Thoracic aorta (tissue), 2 donors: Measurements from ENCODE around the gene ZNF606. TPM values are rescaled to one million over a fixed set of nuclear protein-coding genes. Genes with fewer than 3 reads are reported as not detected.

Experiments
- ATAC-seq: fragments of 150-250 bp; one replicate; pipeline ENCODE4 v1.8.0; 2017; ENCODE audit warnings: low read depth; ENCODE audit not compliant: insufficient number of reproducible peaks, low FRiP score
- DNase-seq: peaks from one replicate; pipeline ENCODE4 v3.0.0-alpha.2; 2020; ENCODE audit warnings: low spot score
- H3K27ac ChIP-seq, 2 donors: fragments of 200-600 bp; sonication (generic); 1 replicate in 1 of 2; 2 replicates in 1 of 2; pipeline ENCODE4 v1.5.1; 2016; ENCODE audit warnings: mild to moderate bottlenecking in 2 of 2, moderate library complexity in 2 of 2
- H3K27me3 ChIP-seq: fragments of 200-600 bp; sonication (generic); replicated peaks from 2 replicates; pipeline ENCODE4 v1.6.0; 2016; ENCODE audit warnings: mild to moderate bottlenecking; ENCODE audit not compliant: insufficient read depth
- H3K36me3 ChIP-seq: fragments of 200-600 bp; sonication (generic); one replicate; pipeline ENCODE4 v1.5.1; 2016
- H3K4me1 ChIP-seq, 2 donors: fragments of 200-600 bp; sonication (generic); 1 replicate in 1 of 2; 2 replicates in 1 of 2; pipeline versions ENCODE4 v1.5.1 to v1.6.0; 2016; ENCODE audit warnings: low read depth in 2 of 2, mild to moderate bottlenecking in 1 of 2; ENCODE audit not compliant: control insufficient read depth in 1 of 2
- H3K4me3 ChIP-seq: fragments of 200-600 bp; sonication (generic); 2 replicates; pipeline ENCODE4 v1.5.1; 2016; ENCODE audit warnings: mild to moderate bottlenecking
- H3K9me3 ChIP-seq: fragments of 200-600 bp; sonication (generic); 2 replicates; pipeline ENCODE4 v1.5.1; 2016
- total RNA-seq, 2 donors: library from RNA; depleted of rRNA; stranded (reverse); fragments of >200 nt; gene quantifications; one replicate each; pipeline versions ENCODE4 v1.1.0 to v1.2.3, GENCODE V29; 2016
- TF ChIP-seq, protein P1 (sequence below): fragments of 200-600 bp; sonication (generic); IDR thresholded peaks from one replicate; pipeline ENCODE4 v1.5.1; 2019; ENCODE audit warnings: antibody characterized with exemption

The ZNF606 gene
- total RNA-seq, 2 donors from 2014 or later, result 13.7 to 24.5 TPM

DNA sequence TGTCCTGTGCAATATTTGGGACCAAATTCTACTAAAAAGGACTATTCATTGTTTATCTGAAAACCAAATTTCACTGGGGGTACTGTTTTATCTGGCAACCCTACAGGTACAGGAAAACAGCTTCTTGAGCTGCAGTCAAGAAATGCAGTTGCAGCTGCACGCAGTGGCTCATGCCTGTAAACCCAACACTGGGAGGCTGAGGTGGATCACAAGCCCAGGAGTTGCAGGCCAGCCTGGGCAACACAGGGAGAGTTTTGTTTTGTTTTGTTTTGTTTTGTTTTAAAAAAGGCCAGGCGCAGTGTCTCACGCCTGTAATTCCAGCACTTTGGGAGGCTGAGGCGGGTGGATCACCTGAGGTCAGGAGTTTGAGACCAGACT, 19.7 kb upstream of the ZNF606 start:
- Histone ChIP-seq H3K27me3 (no peaks in the 10 kb centered on the region), H3K4me1 (no peaks in the 10 kb centered on the region), H3K27ac (no peak overlapping the region), H3K4me3 (no peak overlapping the region), H3K9me3 (no peaks in the 10 kb centered on the region), H3K36me3 (no peaks in the 10 kb centered on the region)
- no peak for DNase-seq
- no peak for ATAC-seq
- TF ChIP-seq, protein P1, sequence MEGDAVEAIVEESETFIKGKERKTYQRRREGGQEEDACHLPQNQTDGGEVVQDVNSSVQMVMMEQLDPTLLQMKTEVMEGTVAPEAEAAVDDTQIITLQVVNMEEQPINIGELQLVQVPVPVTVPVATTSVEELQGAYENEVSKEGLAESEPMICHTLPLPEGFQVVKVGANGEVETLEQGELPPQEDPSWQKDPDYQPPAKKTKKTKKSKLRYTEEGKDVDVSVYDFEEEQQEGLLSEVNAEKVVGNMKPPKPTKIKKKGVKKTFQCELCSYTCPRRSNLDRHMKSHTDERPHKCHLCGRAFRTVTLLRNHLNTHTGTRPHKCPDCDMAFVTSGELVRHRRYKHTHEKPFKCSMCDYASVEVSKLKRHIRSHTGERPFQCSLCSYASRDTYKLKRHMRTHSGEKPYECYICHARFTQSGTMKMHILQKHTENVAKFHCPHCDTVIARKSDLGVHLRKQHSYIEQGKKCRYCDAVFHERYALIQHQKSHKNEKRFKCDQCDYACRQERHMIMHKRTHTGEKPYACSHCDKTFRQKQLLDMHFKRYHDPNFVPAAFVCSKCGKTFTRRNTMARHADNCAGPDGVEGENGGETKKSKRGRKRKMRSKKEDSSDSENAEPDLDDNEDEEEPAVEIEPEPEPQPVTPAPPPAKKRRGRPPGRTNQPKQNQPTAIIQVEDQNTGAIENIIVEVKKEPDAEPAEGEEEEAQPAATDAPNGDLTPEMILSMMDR, result no peak

DNA sequence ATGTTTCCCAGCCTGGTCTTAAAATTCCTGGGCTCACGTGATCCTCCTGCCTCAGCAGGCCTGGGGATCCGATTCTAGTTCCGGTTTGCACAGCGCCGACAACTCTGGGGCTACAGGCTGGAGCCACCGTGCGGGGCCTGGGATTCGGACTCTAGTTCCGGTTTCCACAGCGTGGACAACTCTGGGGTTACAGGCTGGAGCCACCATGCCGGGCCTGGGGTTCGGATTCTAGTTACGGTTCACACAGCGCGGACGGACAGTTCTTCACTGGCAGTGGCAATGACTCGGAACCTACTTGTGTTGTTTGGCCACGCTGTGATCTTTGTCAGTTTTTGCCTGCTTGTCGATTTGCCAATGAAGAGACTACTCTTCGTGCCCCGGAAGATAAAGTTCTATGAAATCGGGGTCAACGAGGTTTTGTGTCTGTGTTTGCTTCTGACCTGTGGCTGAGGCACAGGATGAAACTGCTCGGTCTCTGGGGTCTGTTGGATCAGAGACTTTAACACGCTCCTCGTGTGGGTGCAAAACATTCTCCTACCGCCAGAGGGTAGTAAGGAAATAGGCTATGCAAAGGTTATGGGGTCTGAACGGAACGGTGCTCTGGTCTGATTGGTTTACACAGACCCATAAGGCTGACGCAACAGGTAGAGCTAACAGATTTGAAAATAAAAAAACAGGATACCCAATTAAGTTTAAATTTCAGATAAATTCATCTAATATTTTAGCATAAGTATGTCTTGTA, 19.1 kb upstream of the ZNF606 start:
- no peaks in the 10 kb centered on the region for H3K4me1 ChIP-seq
- no peaks in the 10 kb centered on the region for H3K9me3 ChIP-seq
- H3K36me3 ChIP-seq, result no peaks in the 10 kb centered on the region
- TF ChIP-seq, protein P1, result peak; percentile 68
- peak; percentile 42 for DNase-seq
- no peak overlapping the region for H3K27ac ChIP-seq
- H3K4me3 ChIP-seq, result no peak overlapping the region
- ATAC-seq, result peak; percentile 65
- no peaks in the 10 kb centered on the region for H3K27me3 ChIP-seq

DNA sequence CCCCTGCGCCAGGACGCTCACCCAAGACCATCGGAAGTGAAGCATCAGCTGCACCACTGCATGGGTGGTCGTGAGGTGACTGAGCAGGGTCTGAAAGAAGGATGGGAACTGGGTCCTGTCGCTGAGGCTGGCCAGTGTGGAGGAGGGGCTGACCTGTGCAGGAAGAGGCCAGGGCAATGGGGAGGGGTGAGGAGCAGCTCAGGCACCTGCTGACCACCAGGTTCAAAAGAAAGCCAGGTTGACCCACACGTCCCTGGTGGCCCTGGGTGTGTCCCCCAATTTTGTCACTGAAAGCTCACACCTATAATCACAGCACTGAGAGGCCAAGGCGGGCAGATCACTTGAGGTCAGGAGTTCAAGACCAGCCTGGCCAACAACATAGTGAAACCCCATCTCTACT, 17.5 kb upstream of the ZNF606 start:
- Histone ChIP-seq H3K4me1 (no peaks in the 10 kb centered on the region), H3K36me3 (no peaks in the 10 kb centered on the region), H3K27me3 (no peaks in the 10 kb centered on the region), H3K4me3 (no peak overlapping the region), H3K27ac (no peak overlapping the region), H3K9me3 (peaks cover 2% of the 10 kb centered on the region)
- ATAC-seq (no peak), DNase-seq (no peak)
- TF ChIP-seq, protein P1, result no peak

GRCh38 chr19:58014141-58014540, 11.5 kb upstream of the ZNF606 start:
- DNase-seq, result no peak
- Histone ChIP-seq H3K27ac (no peak overlapping the region), H3K4me1 (no peaks in the 10 kb centered on the region), H3K36me3 (no peaks in the 10 kb centered on the region), H3K9me3 (peaks cover 38% of the 10 kb centered on the region), H3K4me3 (no peak overlapping the region), H3K27me3 (no peaks in the 10 kb centered on the region)
- TF ChIP-seq, protein P1, result no peak
- no peak for ATAC-seq

- no peaks in the 10 kb centered on the region for H3K4me1 ChIP-seq
- no peak for ATAC-seq
- no peaks in the 10 kb centered on the region for H3K27me3 ChIP-seq
- H3K27ac ChIP-seq, result no peak overlapping the region
- no peak overlapping the region for H3K4me3 ChIP-seq
- no peak for DNase-seq
- TF ChIP-seq, protein P1, result no peak
- H3K36me3 ChIP-seq, result peaks cover 9% of the 10 kb centered on the region
- H3K9me3 ChIP-seq, result peaks cover 75% of the 10 kb centered on the region
These were observed 7.9 kb upstream of the ZNF606 start for GRCh38 chr19:58010507-58010906.
